GM12865 (cell line): Measurements from ENCODE around the gene POP4.

Source experiments
- DNase-seq: peaks from one replicate; pipeline ENCODE4 v3.0.0; 2010; ENCODE audit warnings: low read depth
- H3K4me3 ChIP-seq: 2 replicates; pipeline ENCODE4 v1.5.1; 2011; ENCODE audit warnings: mild to moderate bottlenecking, low read depth, low read length, control low read depth
- CTCF ChIP-seq: IDR thresholded peaks from 2 replicates; pipeline ENCODE4 v1.5.1; 2011; ENCODE audit warnings: low read length, control low read depth, low read depth, inconsistent platforms; ENCODE audit not compliant: insufficient read depth; ENCODE audit errors: missing control alignments

The POP4 gene

GRCh38 chr19:29635963-29636362 lies 29.9 kb downstream of the POP4 start:
- no peak overlapping the region for H3K4me3 ChIP-seq
- no peak for DNase-seq
- no peak for TF ChIP-seq CTCF

GRCh38 chr19:29636553-29637360 lies 30.7 kb downstream of the POP4 start:
- TF ChIP-seq CTCF: no peak
- H3K4me3 ChIP-seq: no peak overlapping the region
- DNase-seq: no peak

GRCh38 chr19:29639086-29639485 lies 33.0 kb downstream of the POP4 start:
- no peak for DNase-seq
- H3K4me3 ChIP-seq: no peak overlapping the region
- no peak for TF ChIP-seq CTCF

GRCh38 chr19:29640231-29640630 lies 34.1 kb downstream of the POP4 start:
- no peak for TF ChIP-seq CTCF
- H3K4me3 ChIP-seq: no peak overlapping the region
- DNase-seq: no peak

- H3K4me3 ChIP-seq: no peak overlapping the region
- no peak for TF ChIP-seq CTCF
- DNase-seq: no peak
Observed at GRCh38 chr19:29641597-29641996, 35.5 kb downstream of the POP4 start.

- no peak for TF ChIP-seq CTCF
- no peak overlapping the region for H3K4me3 ChIP-seq
- no peak for DNase-seq
Observed at GRCh38 chr19:29643361-29643935, 37.4 kb downstream of the POP4 start.
